GM15510 (cell line): ENCODE measurements around the gene UGT1A5.

Source experiments
- POLR2A ChIP-seq: IDR thresholded peaks from 3 replicates; pipeline ENCODE4 v1.6.1; 2011; ENCODE audit warnings: borderline replicate concordance; ENCODE audit not compliant: insufficient read length; ENCODE audit errors: extremely low read depth

Gene UGT1A5

GRCh38 chr2:233819884-233820773 is 107.4 kb downstream of the UGT1A5 start:
- no peak for TF ChIP-seq POLR2A

- no peak for TF ChIP-seq POLR2A
These were observed 108.0 kb downstream of the UGT1A5 start for GRCh38 chr2:233820774-233821105.

- TF ChIP-seq POLR2A, result no peak
These were observed 108.5 kb downstream of the UGT1A5 start for GRCh38 chr2:233821196-233821595.

GRCh38 chr2:233821709-233822100 is 109.0 kb downstream of the UGT1A5 start:
- no peak for TF ChIP-seq POLR2A

GRCh38 chr2:233822101-233822771 is 109.5 kb downstream of the UGT1A5 start:
- TF ChIP-seq POLR2A, result no peak
